ENCODE results near the gene KLK7.
A peak's percentile ranks its signal among the peaks of the same experiment; 100 is the strongest.

DNA sequence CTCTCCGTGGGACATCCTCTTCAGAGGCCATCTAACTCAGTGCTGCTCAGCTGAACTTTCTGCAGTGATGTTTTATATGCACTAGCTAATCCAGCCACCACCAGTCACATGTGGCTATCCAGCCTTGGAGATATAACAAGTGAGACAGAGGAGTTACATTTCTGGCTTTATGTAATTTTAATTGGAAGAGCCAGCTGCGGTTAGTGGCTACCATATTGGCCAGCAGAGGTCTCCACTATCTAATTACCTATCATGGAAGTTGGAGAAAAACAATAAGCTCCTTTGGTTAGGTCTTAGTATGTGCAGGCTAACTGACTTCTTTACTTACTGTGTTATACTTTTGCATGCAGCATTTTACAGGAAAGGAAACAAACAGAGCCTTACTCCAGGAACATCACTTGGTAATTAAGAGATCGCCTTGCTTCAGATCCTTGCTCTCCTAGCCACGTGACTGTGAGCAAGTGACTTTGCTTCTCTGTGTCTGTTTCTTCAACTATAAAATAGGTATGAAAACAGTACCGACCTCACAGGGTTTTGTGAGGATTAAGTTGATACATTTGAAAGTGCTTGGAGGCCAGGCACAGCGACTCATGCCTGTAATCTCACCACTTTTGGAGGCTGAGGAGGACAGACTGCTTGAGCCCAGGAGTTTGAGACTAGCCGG lies 37.4 kb upstream of the KLK7 start:
- TF ChIP-seq, protein P1, sequence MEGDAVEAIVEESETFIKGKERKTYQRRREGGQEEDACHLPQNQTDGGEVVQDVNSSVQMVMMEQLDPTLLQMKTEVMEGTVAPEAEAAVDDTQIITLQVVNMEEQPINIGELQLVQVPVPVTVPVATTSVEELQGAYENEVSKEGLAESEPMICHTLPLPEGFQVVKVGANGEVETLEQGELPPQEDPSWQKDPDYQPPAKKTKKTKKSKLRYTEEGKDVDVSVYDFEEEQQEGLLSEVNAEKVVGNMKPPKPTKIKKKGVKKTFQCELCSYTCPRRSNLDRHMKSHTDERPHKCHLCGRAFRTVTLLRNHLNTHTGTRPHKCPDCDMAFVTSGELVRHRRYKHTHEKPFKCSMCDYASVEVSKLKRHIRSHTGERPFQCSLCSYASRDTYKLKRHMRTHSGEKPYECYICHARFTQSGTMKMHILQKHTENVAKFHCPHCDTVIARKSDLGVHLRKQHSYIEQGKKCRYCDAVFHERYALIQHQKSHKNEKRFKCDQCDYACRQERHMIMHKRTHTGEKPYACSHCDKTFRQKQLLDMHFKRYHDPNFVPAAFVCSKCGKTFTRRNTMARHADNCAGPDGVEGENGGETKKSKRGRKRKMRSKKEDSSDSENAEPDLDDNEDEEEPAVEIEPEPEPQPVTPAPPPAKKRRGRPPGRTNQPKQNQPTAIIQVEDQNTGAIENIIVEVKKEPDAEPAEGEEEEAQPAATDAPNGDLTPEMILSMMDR (IDR thresholded peaks at IDR 0.05; ENCODE audit: extremely low read depth in 1 of 2, insufficient read depth in 1 of 2, low read depth in 1 of 2, low read length in 2 of 2) = peak; percentile 57 to 59
- TF ChIP-seq EZH2 (IDR thresholded peaks at IDR 0.05; ENCODE audit: borderline replicate concordance, low read depth, low read length, severe bottlenecking) = no peak

Data from endothelial cell of umbilical vein (primary cell).